SK-N-SH (cell line): ENCODE data around the gene SULT1C3.

Source experiments
- RFX5 ChIP-seq: IDR thresholded peaks from 2 replicates; pipeline ENCODE4 v1.6.1; 2012; ENCODE audit warnings: mild to moderate bottlenecking, improper control_type of control experiment, low read length
- RXRA ChIP-seq: IDR thresholded peaks from 2 replicates; pipeline ENCODE4 v1.4.0; 2012; ENCODE audit warnings: low read depth, mild to moderate bottlenecking, borderline replicate concordance
- TF ChIP-seq, protein P1 (sequence below): IDR thresholded peaks from 2 replicates; pipeline ENCODE4 v1.4.0; 2012; ENCODE audit warnings: low read depth

DNA sequence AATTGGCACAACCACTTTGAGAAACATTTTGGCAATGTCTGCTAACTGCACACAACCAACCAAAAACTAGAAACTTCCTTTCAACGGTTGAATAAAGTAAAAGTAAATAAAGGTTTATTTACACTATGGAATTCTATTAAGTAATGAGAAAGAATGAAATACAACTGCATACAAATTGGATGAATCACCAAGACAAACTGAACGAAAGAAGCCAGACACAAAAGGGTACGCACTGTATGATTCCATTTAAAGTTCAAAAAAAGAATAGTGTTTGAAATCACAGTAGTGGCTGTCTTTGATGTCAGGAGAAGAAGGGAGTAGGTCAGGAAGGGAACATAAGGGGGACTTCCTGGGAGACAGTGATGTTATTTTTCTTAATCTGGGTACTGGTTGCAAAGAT is 46.5 kb upstream of the SULT1C3 start:
- no peak for TF ChIP-seq RXRA
- TF ChIP-seq, protein P1, sequence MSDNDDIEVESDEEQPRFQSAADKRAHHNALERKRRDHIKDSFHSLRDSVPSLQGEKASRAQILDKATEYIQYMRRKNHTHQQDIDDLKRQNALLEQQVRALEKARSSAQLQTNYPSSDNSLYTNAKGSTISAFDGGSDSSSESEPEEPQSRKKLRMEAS: no peak
- TF ChIP-seq RFX5: no peak
